Neuronal stem cell (in vitro differentiated cells): Measurements from ENCODE around the gene CREB5.
A peak's percentile ranks its signal among the peaks of the same experiment; 100 is the strongest.

Experiments used
- DNase-seq: peaks from one replicate; pipeline ENCODE4 v3.0.0-alpha.2; 2013; ENCODE audit warnings: low spot score
- H2AFZ ChIP-seq: one replicate; pipeline ENCODE4 v1.6.1; 2013; ENCODE audit warnings: mild to moderate bottlenecking, low read length, inconsistent platforms
- H2AK5ac ChIP-seq: 2 replicates; pipeline ENCODE4 v1.6.1; 2013; ENCODE audit warnings: low read depth, mild to moderate bottlenecking, inconsistent platforms, low read length, moderate library complexity, mixed read lengths
- H2BK120ac ChIP-seq: 2 replicates; pipeline ENCODE4 v1.6.1; 2013; ENCODE audit warnings: low read depth, mild to moderate bottlenecking, inconsistent platforms, low read length, moderate library complexity, mixed read lengths
- H2BK12ac ChIP-seq: one replicate; pipeline ENCODE4 v1.6.1; 2013; ENCODE audit warnings: low read length, inconsistent platforms
- H2BK15ac ChIP-seq: 2 replicates; pipeline ENCODE4 v1.6.1; 2013; ENCODE audit warnings: mild to moderate bottlenecking, low read length, inconsistent platforms, mixed read lengths
- H2BK5ac ChIP-seq: one replicate; pipeline ENCODE4 v1.6.1; 2013; ENCODE audit warnings: inconsistent platforms, mild to moderate bottlenecking, low read length, moderate library complexity
- H3K14ac ChIP-seq: one replicate; pipeline ENCODE4 v1.6.1; 2013; ENCODE audit warnings: low read length, inconsistent platforms
- H3K18ac ChIP-seq: 2 replicates; pipeline ENCODE4 v1.6.1; 2013; ENCODE audit warnings: low read length, inconsistent platforms
- H3K23ac ChIP-seq: 2 replicates; pipeline ENCODE4 v1.6.1; 2013; ENCODE audit warnings: low read depth, mild to moderate bottlenecking, mixed read lengths, low read length, inconsistent platforms; ENCODE audit not compliant: poor library complexity
- H3K27ac ChIP-seq: replicated peaks from 3 replicates; pipeline ENCODE4 v1.5.1; 2013; ENCODE audit warnings: low read length, inconsistent platforms
- H3K27me3 ChIP-seq, 3 experiments: 2 replicates each; pipeline ENCODE4 v1.6.1; 2013; ENCODE audit warnings: low read length in 3 of 3, mild to moderate bottlenecking in 2 of 3, inconsistent platforms in 1 of 3, low read depth in 1 of 3, mixed read lengths in 1 of 3, moderate library complexity in 1 of 3; ENCODE audit not compliant: control insufficient read depth in 3 of 3, insufficient read depth in 3 of 3
- H3K36me3 ChIP-seq, 2 donors: replicated peaks in 1 of 2; 2 replicates each; pipeline ENCODE4 v1.6.1; 2013; ENCODE audit warnings: low read length in 2 of 2; ENCODE audit not compliant: control insufficient read depth in 2 of 2, insufficient read depth in 2 of 2
- H3K4ac ChIP-seq: 2 replicates; pipeline ENCODE4 v1.6.1; 2013; ENCODE audit warnings: inconsistent platforms, mild to moderate bottlenecking, low read length, moderate library complexity
- H3K4me1 ChIP-seq, 2 donors: 1 replicate in 1 of 2; 2 replicates in 1 of 2; pipeline ENCODE4 v1.6.1; 2013; ENCODE audit warnings: low read length in 2 of 2, low read depth in 1 of 2; ENCODE audit not compliant: control insufficient read depth in 2 of 2, insufficient read depth in 1 of 2
- H3K4me2 ChIP-seq: one replicate; pipeline ENCODE4 v1.6.1; 2013; ENCODE audit warnings: mild to moderate bottlenecking, low read length, inconsistent platforms; ENCODE audit not compliant: insufficient read depth, poor library complexity, severe bottlenecking
- H3K4me3 ChIP-seq, 2 donors: 2 replicates each; pipeline ENCODE4 v1.5.1; 2013; ENCODE audit warnings: low read length in 2 of 2, mild to moderate bottlenecking in 2 of 2, inconsistent platforms in 1 of 2, moderate library complexity in 1 of 2
- H3K79me1 ChIP-seq: one replicate; pipeline ENCODE4 v1.6.1; 2013; ENCODE audit warnings: low read depth, mild to moderate bottlenecking, inconsistent platforms, low read length, moderate library complexity
- H3K9ac ChIP-seq: one replicate; pipeline ENCODE4 v1.6.1; 2013; ENCODE audit warnings: mild to moderate bottlenecking, low read depth, low read length, inconsistent platforms; ENCODE audit not compliant: poor library complexity
- H3K9me3 ChIP-seq, 2 donors: replicated peaks in 1 of 2; 2 replicates each; pipeline versions ENCODE3 to v1.6.1; 2013; ENCODE audit warnings: low read length in 2 of 2, mild to moderate bottlenecking in 2 of 2, inconsistent platforms in 1 of 2, low read depth in 1 of 2, mixed read lengths in 1 of 2, moderate library complexity in 1 of 2; ENCODE audit not compliant: control insufficient read depth in 2 of 2, insufficient read depth in 1 of 2
- H4K8ac ChIP-seq: one replicate; pipeline ENCODE4 v1.6.1; 2013; ENCODE audit warnings: low read depth, mild to moderate bottlenecking, inconsistent platforms, low read length, moderate library complexity
- H4K91ac ChIP-seq: one replicate; pipeline ENCODE4 v1.6.1; 2013; ENCODE audit warnings: low read length, low read depth, mild to moderate bottlenecking, inconsistent platforms; ENCODE audit not compliant: poor library complexity
- WGBS, 2 donors: extraction: QIAGEN DNeasy Blood & Tissue Kit; methylation state at CpG; one replicate each; pipeline ENCODE4 v1.1.7; 2013; ENCODE audit warnings: missing lambda C conversion rate in 2 of 2, mixed read lengths in 1 of 2; ENCODE audit not compliant: insufficient read length in 2 of 2, insufficient replicate concordance in 1 of 2; ENCODE audit errors: extremely low coverage in 2 of 2; 5-methylcytosine and 5-hydroxymethylcytosine counted together

Gene CREB5

GRCh38 chr7:28671526-28671925 is 259.2 kb downstream of the CREB5 start:
- Histone ChIP-seq H3K36me3 (no peaks in the 10 kb centered on the region), H3K4me2 (no peak overlapping the region), H2BK5ac (no peak overlapping the region), H3K27me3 (no peaks in the 10 kb centered on the region), H2AFZ (no peak overlapping the region), H4K91ac (no peak overlapping the region), H3K23ac (no peak overlapping the region), H3K9me3 (peaks cover 0 to 3% of the 10 kb centered on the region in 2 donors), H4K8ac (no peak overlapping the region), H3K4me3 (no peak overlapping the region), H3K79me1 (no peaks in the 10 kb centered on the region), H2BK120ac (no peak overlapping the region), H2BK12ac (no peak overlapping the region), H3K9ac (no peak overlapping the region), H2AK5ac (no peak overlapping the region), H3K4ac (no peak overlapping the region), H3K4me1 (peaks cover 13 to 33% of the 10 kb centered on the region in 2 donors), H3K27ac (no peak overlapping the region), H3K14ac (no peak overlapping the region), H2BK15ac (no peak overlapping the region), H3K18ac (no peak overlapping the region)
- no peak for DNase-seq
- no CpG with 5 or more reads among the region's 4 CpGs for WGBS, 2 donors

- no CpG with 5 or more reads among the region's 3 CpGs for WGBS, 2 donors
- no peak overlapping the region for H3K23ac ChIP-seq
- no peak overlapping the region for H3K4me2 ChIP-seq
- no peak overlapping the region for H2BK12ac ChIP-seq
- no peak overlapping the region for H3K9ac ChIP-seq
- peak overlapping the region; percentile 8 for H2AFZ ChIP-seq
- H3K79me1 ChIP-seq: no peaks in the 10 kb centered on the region
- H3K4ac ChIP-seq: no peak overlapping the region
- no peak overlapping the region for H4K91ac ChIP-seq
- no peak overlapping the region for H2BK15ac ChIP-seq
- peaks cover 0 to 3% of the 10 kb centered on the region in 2 donors for H3K9me3 ChIP-seq
- DNase-seq: peak; percentile 37
- H3K18ac ChIP-seq: no peak overlapping the region
- H2BK5ac ChIP-seq: no peak overlapping the region
- no peak overlapping the region for H3K14ac ChIP-seq
- H2BK120ac ChIP-seq: no peak overlapping the region
- H3K4me3 ChIP-seq: no peak overlapping the region
- no peaks in the 10 kb centered on the region for H3K36me3 ChIP-seq
- H3K4me1 ChIP-seq: peaks cover 13 to 34% of the 10 kb centered on the region in 2 donors
- H2AK5ac ChIP-seq: no peak overlapping the region
- peak overlapping the region; percentile 16 for H3K27ac ChIP-seq
- H3K27me3 ChIP-seq: no peaks in the 10 kb centered on the region
- no peak overlapping the region for H4K8ac ChIP-seq
Measured at GRCh38 chr7:28672397-28672797, 260.1 kb downstream of the CREB5 start.

GRCh38 chr7:28674359-28674782 is 262.1 kb downstream of the CREB5 start:
- Histone ChIP-seq H3K27me3 (no peaks in the 10 kb centered on the region), H2AFZ (no peak overlapping the region), H4K8ac (no peak overlapping the region), H3K27ac (no peak overlapping the region), H3K79me1 (no peaks in the 10 kb centered on the region), H3K9me3 (no peaks in the 10 kb centered on the region), H3K4me2 (no peak overlapping the region), H3K36me3 (no peaks in the 10 kb centered on the region), H3K9ac (no peak overlapping the region), H2BK5ac (no peak overlapping the region), H3K14ac (no peak overlapping the region), H3K4me1 (peaks cover 13 to 34% of the 10 kb centered on the region in 2 donors), H2AK5ac (no peak overlapping the region), H2BK120ac (no peak overlapping the region), H2BK12ac (no peak overlapping the region), H3K4ac (no peak overlapping the region), H4K91ac (no peak overlapping the region), H3K23ac (no peak overlapping the region), H3K18ac (no peak overlapping the region), H3K4me3 (no peak overlapping the region), H2BK15ac (no peak overlapping the region)
- DNase-seq: no peak
- no CpG with 5 or more reads among the region's 5 CpGs for WGBS, 2 donors

- Histone ChIP-seq H3K27ac (peak overlapping the region; percentile 70), H2BK120ac (no peak overlapping the region), H3K18ac (no peak overlapping the region), H2AFZ (peak overlapping the region; percentile 2), H3K4me3 (no peak overlapping the region), H4K91ac (no peak overlapping the region), H4K8ac (no peak overlapping the region), H3K79me1 (no peaks in the 10 kb centered on the region), H3K4ac (no peak overlapping the region), H3K4me2 (no peak overlapping the region), H2BK15ac (no peak overlapping the region), H3K27me3 (no peaks in the 10 kb centered on the region), H2BK12ac (no peak overlapping the region), H3K9ac (no peak overlapping the region), H3K23ac (no peak overlapping the region), H2BK5ac (no peak overlapping the region), H3K14ac (no peak overlapping the region), H3K9me3 (no peaks in the 10 kb centered on the region), H3K4me1 (peaks cover 13 to 34% of the 10 kb centered on the region in 2 donors), H2AK5ac (no peak overlapping the region), H3K36me3 (no peaks in the 10 kb centered on the region)
- no CpG with 5 or more reads among the region's 3 CpGs for WGBS, 2 donors
- DNase-seq: no peak
Measured at GRCh38 chr7:28675429-28675828, 263.1 kb downstream of the CREB5 start.
